ENCODE data around the gene PLCG2. TPM values are rescaled to one million over a fixed set of nuclear protein-coding genes. Genes with fewer than 3 reads are reported as not detected.
"Not testable (repeated sequence)": the region's sequence is repeated elsewhere in the genome, so short reads cannot be mapped to it uniquely, and the experiment has no call there.

The PLCG2 gene
- total RNA-seq, 1 experiment from 2014 or later: 574 TPM

GRCh38 chr16:81973737-81974136 is 194.6 kb downstream of the PLCG2 start:
- Histone ChIP-seq H3K9ac (ENCODE audit: low read length) (no peak overlapping the region), H3K36me3 (ENCODE audit: insufficient read depth, low read length) (no peaks in the 10 kb centered on the region), H4K20me1 (ENCODE audit: insufficient read depth, low read depth, low read length) (no peaks in the 10 kb centered on the region), H3K9me3 (ENCODE audit: low read length) (no peaks in the 10 kb centered on the region), H3K4me2 (ENCODE audit: low read depth, low read length, poor library complexity, severe bottlenecking) (no peak overlapping the region), H3K27ac (ENCODE audit: low read length) (no peak overlapping the region), H3K9me2 (replicated peaks; ENCODE audit: insufficient read depth, low read length) (no peaks in the 10 kb centered on the region), H3K4me1 (ENCODE audit: low read length) (no peaks in the 10 kb centered on the region), H3K79me2 (ENCODE audit: low read length) (no peaks in the 10 kb centered on the region), H2AFZ (ENCODE audit: low read length) (no peak overlapping the region), H3K4me3 (ENCODE audit: low read length) (no peak overlapping the region), H3K27me3 (ENCODE audit: low read length) (no peaks in the 10 kb centered on the region)
- no peak for DNase-seq

- no peak overlapping the region for H3K9ac ChIP-seq (ENCODE audit: low read length)
- H3K79me2 ChIP-seq (ENCODE audit: low read length): no peaks in the 10 kb centered on the region
- no peak for DNase-seq
- no peaks in the 10 kb centered on the region for H4K20me1 ChIP-seq (ENCODE audit: insufficient read depth, low read depth, low read length)
- H3K4me3 ChIP-seq (ENCODE audit: low read length): no peak overlapping the region
- no peak overlapping the region for H3K27ac ChIP-seq (ENCODE audit: low read length)
- H3K4me2 ChIP-seq (ENCODE audit: low read depth, low read length, poor library complexity, severe bottlenecking): no peak overlapping the region
- no peaks in the 10 kb centered on the region for H3K36me3 ChIP-seq (ENCODE audit: insufficient read depth, low read length)
- H2AFZ ChIP-seq (ENCODE audit: low read length): no peak overlapping the region
- H3K9me2 ChIP-seq (replicated peaks; ENCODE audit: insufficient read depth, low read length): no peaks in the 10 kb centered on the region
- no peaks in the 10 kb centered on the region for H3K9me3 ChIP-seq (ENCODE audit: low read length)
- no peaks in the 10 kb centered on the region for H3K4me1 ChIP-seq (ENCODE audit: low read length)
- no peaks in the 10 kb centered on the region for H3K27me3 ChIP-seq (ENCODE audit: low read length)
Measured at GRCh38 chr16:81975637-81976036, 196.5 kb downstream of the PLCG2 start.

- H4K20me1 ChIP-seq (ENCODE audit: insufficient read depth, low read depth, low read length); H3K79me2 ChIP-seq (ENCODE audit: low read length); H3K27ac ChIP-seq (ENCODE audit: low read length); H3K27me3 ChIP-seq (ENCODE audit: low read length); H3K9me3 ChIP-seq (ENCODE audit: low read length); H3K9me2 ChIP-seq (replicated peaks; ENCODE audit: insufficient read depth, low read length); H3K4me1 ChIP-seq (ENCODE audit: low read length); H3K36me3 ChIP-seq (ENCODE audit: insufficient read depth, low read length); H3K4me3 ChIP-seq (ENCODE audit: low read length); H3K4me2 ChIP-seq (ENCODE audit: low read depth, low read length, poor library complexity, severe bottlenecking); H3K9ac ChIP-seq (ENCODE audit: low read length); DNase-seq; H2AFZ ChIP-seq (ENCODE audit: low read length): not testable (repeated sequence)
Measured at GRCh38 chr16:81977335-81977942, 198.3 kb downstream of the PLCG2 start.

- H3K79me2 ChIP-seq (ENCODE audit: low read length): no peaks in the 10 kb centered on the region
- no peak overlapping the region for H3K9ac ChIP-seq (ENCODE audit: low read length)
- H3K9me2 ChIP-seq (replicated peaks; ENCODE audit: insufficient read depth, low read length): no peaks in the 10 kb centered on the region
- no peak for DNase-seq
- no peak overlapping the region for H3K4me3 ChIP-seq (ENCODE audit: low read length)
- H3K27ac ChIP-seq (ENCODE audit: low read length): no peak overlapping the region
- H3K4me2 ChIP-seq (ENCODE audit: low read depth, low read length, poor library complexity, severe bottlenecking): no peak overlapping the region
- H3K4me1 ChIP-seq (ENCODE audit: low read length): no peaks in the 10 kb centered on the region
- no peaks in the 10 kb centered on the region for H3K27me3 ChIP-seq (ENCODE audit: low read length)
- H2AFZ ChIP-seq (ENCODE audit: low read length): no peak overlapping the region
- no peaks in the 10 kb centered on the region for H3K9me3 ChIP-seq (ENCODE audit: low read length)
- no peaks in the 10 kb centered on the region for H3K36me3 ChIP-seq (ENCODE audit: insufficient read depth, low read length)
- no peaks in the 10 kb centered on the region for H4K20me1 ChIP-seq (ENCODE audit: insufficient read depth, low read depth, low read length)
Measured at GRCh38 chr16:81987121-81987520, 208.0 kb downstream of the PLCG2 start.

GRCh38 chr16:81987706-81988105 is 208.6 kb downstream of the PLCG2 start:
- H3K9me2 ChIP-seq (replicated peaks; ENCODE audit: insufficient read depth, low read length): no peaks in the 10 kb centered on the region
- no peaks in the 10 kb centered on the region for H3K4me1 ChIP-seq (ENCODE audit: low read length)
- H3K9ac ChIP-seq (ENCODE audit: low read length): no peak overlapping the region
- no peak overlapping the region for H3K27ac ChIP-seq (ENCODE audit: low read length)
- H3K4me2 ChIP-seq (ENCODE audit: low read depth, low read length, poor library complexity, severe bottlenecking): no peak overlapping the region
- H3K27me3 ChIP-seq (ENCODE audit: low read length): no peaks in the 10 kb centered on the region
- H3K36me3 ChIP-seq (ENCODE audit: insufficient read depth, low read length): no peaks in the 10 kb centered on the region
- H3K79me2 ChIP-seq (ENCODE audit: low read length): no peaks in the 10 kb centered on the region
- DNase-seq: no peak
- no peaks in the 10 kb centered on the region for H4K20me1 ChIP-seq (ENCODE audit: insufficient read depth, low read depth, low read length)
- no peaks in the 10 kb centered on the region for H3K9me3 ChIP-seq (ENCODE audit: low read length)
- H2AFZ ChIP-seq (ENCODE audit: low read length): no peak overlapping the region
- H3K4me3 ChIP-seq (ENCODE audit: low read length): no peak overlapping the region

GRCh38 chr16:81992859-81993258 is 213.8 kb downstream of the PLCG2 start:
- no peaks in the 10 kb centered on the region for H3K79me2 ChIP-seq (ENCODE audit: low read length)
- H3K4me3 ChIP-seq (ENCODE audit: low read length): no peak overlapping the region
- no peaks in the 10 kb centered on the region for H3K27me3 ChIP-seq (ENCODE audit: low read length)
- no peaks in the 10 kb centered on the region; the same call in 1 of the 2 replicates for H3K36me3 ChIP-seq (ENCODE audit: insufficient read depth, low read length)
- H3K9me2 ChIP-seq (replicated peaks; ENCODE audit: insufficient read depth, low read length): no peaks in the 10 kb centered on the region
- H3K9ac ChIP-seq (ENCODE audit: low read length): no peak overlapping the region
- H4K20me1 ChIP-seq (ENCODE audit: insufficient read depth, low read depth, low read length): peaks cover 6% of the 10 kb centered on the region; the same call in 1 of the 2 replicates
- H3K4me2 ChIP-seq (ENCODE audit: low read depth, low read length, poor library complexity, severe bottlenecking): no peak overlapping the region
- no peaks in the 10 kb centered on the region for H3K9me3 ChIP-seq (ENCODE audit: low read length)
- no peak overlapping the region for H3K27ac ChIP-seq (ENCODE audit: low read length)
- DNase-seq: no peak
- no peaks in the 10 kb centered on the region for H3K4me1 ChIP-seq (ENCODE audit: low read length)
- no peak overlapping the region for H2AFZ ChIP-seq (ENCODE audit: low read length)

GRCh38 chr16:81994485-81994884 is 215.4 kb downstream of the PLCG2 start:
- H3K9me2 ChIP-seq (replicated peaks; ENCODE audit: insufficient read depth, low read length): no peaks in the 10 kb centered on the region
- H3K79me2 ChIP-seq (ENCODE audit: low read length): no peaks in the 10 kb centered on the region
- DNase-seq: peak; percentile 77
- no peaks in the 10 kb centered on the region; the same call in 1 of the 2 replicates for H3K36me3 ChIP-seq (ENCODE audit: insufficient read depth, low read length)
- H3K9me3 ChIP-seq (ENCODE audit: low read length): no peaks in the 10 kb centered on the region
- H3K4me1 ChIP-seq (ENCODE audit: low read length): no peaks in the 10 kb centered on the region
- H3K27ac ChIP-seq (ENCODE audit: low read length): no peak overlapping the region
- H3K27me3 ChIP-seq (ENCODE audit: low read length): no peaks in the 10 kb centered on the region
- no peak overlapping the region for H2AFZ ChIP-seq (ENCODE audit: low read length)
- no peak overlapping the region for H3K4me3 ChIP-seq (ENCODE audit: low read length)
- peaks cover 6% of the 10 kb centered on the region; the same call in 1 of the 2 replicates for H4K20me1 ChIP-seq (ENCODE audit: insufficient read depth, low read depth, low read length)
- no peak overlapping the region for H3K4me2 ChIP-seq (ENCODE audit: low read depth, low read length, poor library complexity, severe bottlenecking)
- H3K9ac ChIP-seq (ENCODE audit: low read length): no peak overlapping the region

GRCh38 chr16:81995651-81996050 is 216.6 kb downstream of the PLCG2 start:
- Histone ChIP-seq H3K4me1 (ENCODE audit: low read length) (no peaks in the 10 kb centered on the region), H3K9me3 (ENCODE audit: low read length) (no peaks in the 10 kb centered on the region), H3K4me3 (ENCODE audit: low read length) (no peak overlapping the region), H3K79me2 (ENCODE audit: low read length) (no peaks in the 10 kb centered on the region), H3K27ac (ENCODE audit: low read length) (no peak overlapping the region), H3K27me3 (ENCODE audit: low read length) (no peaks in the 10 kb centered on the region), H3K4me2 (ENCODE audit: low read depth, low read length, poor library complexity, severe bottlenecking) (no peak overlapping the region), H3K36me3 (ENCODE audit: insufficient read depth, low read length) (no peaks in the 10 kb centered on the region; the same call in 1 of the 2 replicates), H2AFZ (ENCODE audit: low read length) (no peak overlapping the region), H3K9ac (ENCODE audit: low read length) (no peak overlapping the region), H3K9me2 (replicated peaks; ENCODE audit: insufficient read depth, low read length) (no peaks in the 10 kb centered on the region), H4K20me1 (ENCODE audit: insufficient read depth, low read depth, low read length) (peaks cover 6% of the 10 kb centered on the region; the same call in 1 of the 2 replicates)
- DNase-seq: no peak
